MM.1S (cell line): ENCODE results near the gene ADCY9.

ENCODE experiments used
- CTCF ChIP-seq: fragments of 300-600 bp; sonication (generic); IDR thresholded peaks from 2 replicates; pipeline ENCODE4 v1.5.1; 2016; ENCODE audit warnings: antibody characterized with exemption, low read length, mixed read lengths
- EZH2 ChIP-seq: fragments of 300-600 bp; sonication (generic); optimal IDR thresholded peaks from 2 replicates; pipeline ENCODE3; 2017; ENCODE audit warnings: low read depth, mild to moderate bottlenecking, antibody characterized with exemption, low read length, mixed read lengths
- EZH2phosphoT487 ChIP-seq: fragments of 300-600 bp; sonication (generic); IDR thresholded peaks from 2 replicates; pipeline ENCODE4 v1.6.1; 2018; ENCODE audit warnings: antibody characterized with exemption, low read length

- no peak for TF ChIP-seq CTCF
- TF ChIP-seq EZH2phosphoT487: no peak
- TF ChIP-seq EZH2: no peak
Measured at GRCh38 chr16:4160658-4161430, 44.6 kb upstream of the ADCY9 start.
